ENCODE measurements around the gene FBLN5. TPM values are rescaled to one million over a fixed set of nuclear protein-coding genes. Genes with fewer than 3 reads are reported as not detected.

The FBLN5 gene
- polyA plus RNA-seq, 1 of the 3 experiments (the other 2 are of a cell fraction): 39.8 TPM

GRCh38 chr14:91945751-91946621 is 1.5 kb downstream of the FBLN5 start:
- Histone ChIP-seq H3K4me1 (ENCODE audit: control insufficient read depth in 1 of 2, insufficient read depth in 2 of 2, low read depth in 1 of 2, low read length in 1 of 2) (peaks cover 3 to 11% of the 10 kb centered on the region in 2 experiments; a peak in 2 of 4 replicates), H3K9me2 (no peaks in the 10 kb centered on the region), H3K9me3 (no peaks in the 10 kb centered on the region), H3K9ac (peak overlapping the region; percentile 84; the same call in 1 of the 2 replicates), H4K20me1 (ENCODE audit: insufficient read depth) (no peaks in the 10 kb centered on the region), H3K36me3 (replicated peaks in 1 of 2; ENCODE audit: control insufficient read depth in 1 of 2, insufficient read depth in 2 of 2, low read length in 1 of 2) (peaks cover 10% of the 10 kb centered on the region in 2 experiments), H3K4me3 (ENCODE audit: low read depth in 2 of 2, low read length in 1 of 2) (peak overlapping the region; percentile 66; a peak in 3 of 4 replicates), H3K27ac (ENCODE audit: low read depth in 2 of 2, low read length in 1 of 2) (peak overlapping the region in 1 of 2 experiments; percentile 68; a peak in 2 of 4 replicates), H3F3A (replicated peaks; ENCODE audit: insufficient read depth) (peaks cover 16% of the 10 kb centered on the region), H3K79me2 (ENCODE audit: insufficient read depth) (peaks cover 42% of the 10 kb centered on the region), H3K27me3 (ENCODE audit: insufficient read depth) (no peaks in the 10 kb centered on the region), H2AFZ (ENCODE audit: low read depth) (peak overlapping the region; percentile 37; the same call in 1 of the 2 replicates), H3K4me2 (peak overlapping the region; percentile 93)
- TF ChIP-seq NRF1 (IDR thresholded peaks at IDR 0.05; ENCODE audit: low read depth, low read length): no peak
- peak; percentile 6; the same call in 1 of the 2 replicates for TF ChIP-seq TCF12 (IDR thresholded peaks at IDR 0.05)
- 31% methylated on average over 10 of the region's 10 CpGs for WGBS (ENCODE audit: low lambda C conversion rate)
- POLR2A ChIA-PET: no interaction called here
- no peak for DNase-seq
- CTCF ChIA-PET: interaction anchor here (1.2 to 1.5 kb wide), 2 partner anchors 13 to 51 kb away, joined by 3 to 4 read pairs; no protein-coding TSS in a partner anchor

GRCh38 chr14:91942946-91943345 is 4.5 kb downstream of the FBLN5 start:
- DNase-seq: no peak
- Histone ChIP-seq H3K79me2 (ENCODE audit: insufficient read depth) (peaks cover 46% of the 10 kb centered on the region), H3K27me3 (ENCODE audit: insufficient read depth) (no peaks in the 10 kb centered on the region), H3K9me2 (no peaks in the 10 kb centered on the region), H3K36me3 (replicated peaks in 1 of 2; ENCODE audit: control insufficient read depth in 1 of 2, insufficient read depth in 2 of 2, low read length in 1 of 2) (peaks cover 20 to 29% of the 10 kb centered on the region in 2 experiments), H3K9me3 (no peaks in the 10 kb centered on the region), H2AFZ (ENCODE audit: low read depth) (no peak overlapping the region), H4K20me1 (ENCODE audit: insufficient read depth) (no peaks in the 10 kb centered on the region), H3K9ac (no peak overlapping the region), H3K27ac (ENCODE audit: low read depth in 2 of 2, low read length in 1 of 2) (no peak overlapping the region), H3K4me2 (no peak overlapping the region), H3K4me1 (ENCODE audit: control insufficient read depth in 1 of 2, insufficient read depth in 2 of 2, low read depth in 1 of 2, low read length in 1 of 2) (peaks cover 3 to 11% of the 10 kb centered on the region in 2 experiments; a peak in 2 of 4 replicates), H3K4me3 (ENCODE audit: low read depth in 2 of 2, low read length in 1 of 2) (no peak overlapping the region), H3F3A (replicated peaks; ENCODE audit: insufficient read depth) (peaks cover 4% of the 10 kb centered on the region)
- ChIA-PET CTCF (no interaction called here), POLR2A (no interaction called here)
- TF ChIP-seq ZBTB33 (IDR thresholded peaks at IDR 0.05; ENCODE audit: borderline replicate concordance, low read depth) (no peak), TCF12 (IDR thresholded peaks at IDR 0.05) (no peak), NFIC (IDR thresholded peaks at IDR 0.05; ENCODE audit: borderline replicate concordance) (no peak), MXI1 (IDR thresholded peaks at IDR 0.05; ENCODE audit: low read depth, low read length) (no peak)
- WGBS (ENCODE audit: low lambda C conversion rate): 97% methylated on average over 9 of the region's 9 CpGs

GRCh38 chr14:91942128-91942527 is 5.4 kb downstream of the FBLN5 start:
- 0% methylated on average over 1 of the region's 1 CpG for WGBS (ENCODE audit: low lambda C conversion rate)
- POLR2A ChIA-PET: no interaction called here
- peaks cover 46% of the 10 kb centered on the region for H3K79me2 ChIP-seq (ENCODE audit: insufficient read depth)
- no peak for TF ChIP-seq CTCF (IDR thresholded peaks at IDR 0.05)
- TF ChIP-seq CHD2 (IDR thresholded peaks at IDR 0.05; ENCODE audit: low read length, partially characterized antibody): no peak
- no peak for TF ChIP-seq TEAD4 (IDR thresholded peaks at IDR 0.05; ENCODE audit: borderline replicate concordance, insufficient read depth)
- TF ChIP-seq USF1 (IDR thresholded peaks at IDR 0.05; ENCODE audit: borderline replicate concordance, low read depth): no peak
- TF ChIP-seq SIN3A (IDR thresholded peaks at IDR 0.05; ENCODE audit: borderline replicate concordance, low read depth, low read length): no peak
- TF ChIP-seq ELF1 (IDR thresholded peaks at IDR 0.05): no peak
- TF ChIP-seq NRF1 (IDR thresholded peaks at IDR 0.05; ENCODE audit: low read depth, low read length): no peak
- TF ChIP-seq YY1 (IDR thresholded peaks at IDR 0.05; ENCODE audit: low read depth): no peak
- no peak for TF ChIP-seq TCF12 (IDR thresholded peaks at IDR 0.05)

More at GRCh38 chr14:91942128-91942527, 5.4 kb downstream of the FBLN5 start:
- Histone ChIP-seq H3K27me3 (ENCODE audit: insufficient read depth) (no peaks in the 10 kb centered on the region), H3K9ac (no peak overlapping the region), H3K9me3 (no peaks in the 10 kb centered on the region), H3K27ac (ENCODE audit: low read depth in 2 of 2, low read length in 1 of 2) (no peak overlapping the region), H4K20me1 (ENCODE audit: insufficient read depth) (no peaks in the 10 kb centered on the region), H3F3A (replicated peaks; ENCODE audit: insufficient read depth) (peaks cover 4% of the 10 kb centered on the region), H3K36me3 (replicated peaks in 1 of 2; ENCODE audit: control insufficient read depth in 1 of 2, insufficient read depth in 2 of 2, low read length in 1 of 2) (peaks cover 24 to 37% of the 10 kb centered on the region in 2 experiments), H3K4me2 (no peak overlapping the region), H3K4me3 (ENCODE audit: low read depth in 2 of 2, low read length in 1 of 2) (no peak overlapping the region), H3K4me1 (ENCODE audit: control insufficient read depth in 1 of 2, insufficient read depth in 2 of 2, low read depth in 1 of 2, low read length in 1 of 2) (peaks cover under 1 to 11% of the 10 kb centered on the region in 2 experiments; a peak in 2 of 4 replicates), H2AFZ (ENCODE audit: low read depth) (no peak overlapping the region), H3K9me2 (no peaks in the 10 kb centered on the region)
- no peak for DNase-seq
- CTCF ChIA-PET: no interaction called here
